Fibroblast of pulmonary artery (primary cell): Measurements from ENCODE around the gene CREM.

Source experiments
- DNase-seq: peaks from one replicate; pipeline ENCODE4 v3.0.0-alpha.2; 2010; ENCODE audit warnings: low read depth
- H3K4me3 ChIP-seq: replicated peaks from 2 replicates; pipeline ENCODE4 v1.5.1; 2011; ENCODE audit warnings: low read depth, mild to moderate bottlenecking, control low read depth, low read length, moderate library complexity
- TF ChIP-seq, protein P1 (sequence below): IDR thresholded peaks from 2 replicates; pipeline ENCODE4 v1.5.1; 2011; ENCODE audit warnings: mild to moderate bottlenecking, control low read depth, low read length, inconsistent platforms; ENCODE audit errors: missing control alignments

CREM gene

DNA sequence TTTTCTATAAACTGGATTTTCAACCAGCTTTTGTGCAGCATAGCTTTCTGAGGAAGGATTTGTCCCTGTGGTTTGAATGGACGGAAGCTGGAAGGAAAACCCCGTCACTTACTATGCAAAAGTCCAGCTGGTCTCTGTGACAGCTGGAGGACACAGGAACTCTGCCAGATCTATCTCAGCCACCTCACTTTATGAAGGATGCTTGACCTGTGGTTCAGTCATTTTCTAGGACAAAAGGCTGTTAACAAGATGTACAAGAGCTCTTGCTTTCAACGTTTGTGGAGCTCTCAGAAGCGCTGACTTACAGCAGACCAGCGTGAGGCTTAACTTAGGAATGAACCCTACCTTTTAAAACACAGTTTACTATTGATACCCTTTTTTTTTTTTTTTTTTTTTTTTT is 90.8 kb downstream of the CREM start:
- TF ChIP-seq, protein P1, sequence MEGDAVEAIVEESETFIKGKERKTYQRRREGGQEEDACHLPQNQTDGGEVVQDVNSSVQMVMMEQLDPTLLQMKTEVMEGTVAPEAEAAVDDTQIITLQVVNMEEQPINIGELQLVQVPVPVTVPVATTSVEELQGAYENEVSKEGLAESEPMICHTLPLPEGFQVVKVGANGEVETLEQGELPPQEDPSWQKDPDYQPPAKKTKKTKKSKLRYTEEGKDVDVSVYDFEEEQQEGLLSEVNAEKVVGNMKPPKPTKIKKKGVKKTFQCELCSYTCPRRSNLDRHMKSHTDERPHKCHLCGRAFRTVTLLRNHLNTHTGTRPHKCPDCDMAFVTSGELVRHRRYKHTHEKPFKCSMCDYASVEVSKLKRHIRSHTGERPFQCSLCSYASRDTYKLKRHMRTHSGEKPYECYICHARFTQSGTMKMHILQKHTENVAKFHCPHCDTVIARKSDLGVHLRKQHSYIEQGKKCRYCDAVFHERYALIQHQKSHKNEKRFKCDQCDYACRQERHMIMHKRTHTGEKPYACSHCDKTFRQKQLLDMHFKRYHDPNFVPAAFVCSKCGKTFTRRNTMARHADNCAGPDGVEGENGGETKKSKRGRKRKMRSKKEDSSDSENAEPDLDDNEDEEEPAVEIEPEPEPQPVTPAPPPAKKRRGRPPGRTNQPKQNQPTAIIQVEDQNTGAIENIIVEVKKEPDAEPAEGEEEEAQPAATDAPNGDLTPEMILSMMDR = no peak
- peak; percentile 44 for DNase-seq
- no peak overlapping the region for H3K4me3 ChIP-seq

DNA sequence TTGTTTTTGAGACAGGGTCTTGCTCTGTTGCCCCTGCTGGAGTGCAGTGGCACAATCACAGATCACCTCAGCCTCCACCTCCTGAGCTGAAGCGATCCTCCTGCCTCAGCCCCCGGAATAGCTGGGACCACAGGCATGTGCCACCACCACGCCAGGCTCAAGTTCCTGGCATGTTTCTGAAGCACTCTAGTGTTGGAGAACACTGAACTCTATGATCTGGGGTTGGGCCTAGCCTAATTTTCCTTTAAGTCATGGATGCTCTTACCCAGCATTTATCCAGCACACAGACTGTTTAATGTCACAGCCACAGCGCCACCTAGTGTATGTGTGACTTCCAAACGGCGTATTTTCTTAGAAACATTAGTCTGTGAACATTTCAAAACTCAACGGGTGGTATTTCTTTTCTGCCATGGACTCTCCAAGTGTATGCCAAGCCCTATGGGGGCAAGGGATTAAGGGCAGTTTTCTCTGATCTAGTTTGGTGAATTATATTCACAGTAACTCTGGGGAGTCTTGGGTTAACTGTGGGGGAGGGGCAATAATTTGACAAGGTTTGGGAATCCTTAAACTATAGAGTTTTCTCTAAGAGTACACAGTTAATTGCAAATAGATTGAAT is 91.8 kb downstream of the CREM start:
- no peak overlapping the region for H3K4me3 ChIP-seq
- TF ChIP-seq, protein P1 = peak; percentile 76
- DNase-seq = peak; percentile 96

DNA sequence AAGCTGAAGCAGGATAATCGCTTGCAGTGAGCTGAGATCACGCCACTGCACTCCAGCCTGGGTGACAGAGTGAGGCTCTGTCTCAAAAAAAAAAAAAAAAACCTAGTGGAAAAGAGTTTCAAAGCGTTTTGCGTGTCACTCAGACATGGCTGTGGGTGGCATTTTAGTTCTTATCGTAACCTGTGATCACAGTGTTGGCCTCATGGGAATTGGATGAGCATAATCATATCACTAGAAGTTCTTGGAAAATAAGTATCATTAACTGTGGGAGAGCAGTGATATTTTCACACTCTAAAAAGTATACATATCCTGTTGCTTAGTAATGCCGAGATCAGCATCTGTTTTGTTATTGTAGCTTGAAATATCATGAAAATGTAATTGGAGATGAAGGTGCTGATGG is 92.6 kb downstream of the CREM start:
- no peak overlapping the region for H3K4me3 ChIP-seq
- DNase-seq = no peak
- TF ChIP-seq, protein P1 = no peak

DNA sequence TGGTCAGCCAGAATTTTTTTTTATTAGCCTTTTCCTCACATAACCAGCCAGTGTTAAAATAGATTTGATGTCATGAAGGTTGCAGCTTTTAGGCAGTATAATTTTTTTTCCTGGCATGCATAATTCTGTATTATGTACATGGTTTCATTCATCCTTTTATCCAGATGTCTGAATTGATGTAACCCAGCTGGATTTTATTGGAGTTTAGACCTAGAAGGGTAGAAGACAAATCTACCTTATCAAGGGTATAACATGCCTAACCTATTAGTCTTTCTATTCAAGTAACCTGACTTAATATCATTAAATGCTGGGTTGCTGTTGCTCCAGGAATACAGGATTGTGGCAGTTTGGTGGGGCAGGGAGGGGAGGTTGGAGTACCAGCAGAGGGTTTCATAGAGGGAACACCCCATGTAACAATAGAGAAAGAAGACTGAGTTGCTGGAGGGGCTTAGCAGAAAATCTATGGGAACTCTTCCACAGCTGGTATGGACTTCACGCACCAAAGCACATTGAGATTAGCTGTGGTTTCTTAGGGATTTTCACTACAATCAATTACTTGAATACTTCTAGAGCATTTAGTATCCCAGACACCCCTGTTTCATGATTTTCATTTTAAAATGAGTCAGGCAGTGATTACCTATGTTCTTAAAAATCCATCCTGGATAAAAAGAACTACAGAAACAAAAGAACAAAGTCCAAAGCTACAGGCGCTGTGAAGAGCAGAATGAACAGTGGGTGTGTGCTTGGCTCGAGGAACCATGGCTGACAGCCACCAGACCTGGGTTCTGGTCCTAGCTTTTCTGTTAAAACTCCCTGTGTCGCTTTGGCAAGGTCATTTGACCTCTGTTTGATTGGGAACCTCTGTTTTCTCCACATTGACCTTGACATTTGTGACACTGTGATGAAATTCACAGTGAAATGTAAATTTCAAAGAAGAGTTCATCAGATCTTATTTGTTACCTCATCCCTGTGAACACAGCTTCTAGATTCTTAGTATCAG is 93.5 kb downstream of the CREM start:
- no peak overlapping the region for H3K4me3 ChIP-seq
- no peak for DNase-seq
- TF ChIP-seq, protein P1 = no peak

DNA sequence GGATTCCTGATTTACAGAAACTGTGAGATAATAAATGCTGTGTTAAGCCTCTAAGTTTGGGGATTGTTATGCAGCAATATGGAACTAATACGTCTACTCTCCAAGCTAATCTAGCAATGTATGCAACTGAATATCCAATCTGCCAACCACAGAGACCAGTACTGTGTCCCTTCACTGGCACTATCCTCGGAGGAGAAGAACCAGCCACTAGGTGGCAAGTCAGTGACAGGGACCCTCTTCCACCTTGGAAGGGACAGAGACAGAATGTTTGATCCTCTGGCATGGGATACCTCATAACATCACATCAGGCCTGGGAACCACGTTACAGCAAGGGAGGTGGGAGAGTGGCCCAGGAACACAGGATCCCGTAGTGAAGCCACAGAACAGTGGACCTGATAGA is 96.4 kb downstream of the CREM start:
- TF ChIP-seq, protein P1 = no peak
- no peak for DNase-seq
- H3K4me3 ChIP-seq = no peak overlapping the region

DNA sequence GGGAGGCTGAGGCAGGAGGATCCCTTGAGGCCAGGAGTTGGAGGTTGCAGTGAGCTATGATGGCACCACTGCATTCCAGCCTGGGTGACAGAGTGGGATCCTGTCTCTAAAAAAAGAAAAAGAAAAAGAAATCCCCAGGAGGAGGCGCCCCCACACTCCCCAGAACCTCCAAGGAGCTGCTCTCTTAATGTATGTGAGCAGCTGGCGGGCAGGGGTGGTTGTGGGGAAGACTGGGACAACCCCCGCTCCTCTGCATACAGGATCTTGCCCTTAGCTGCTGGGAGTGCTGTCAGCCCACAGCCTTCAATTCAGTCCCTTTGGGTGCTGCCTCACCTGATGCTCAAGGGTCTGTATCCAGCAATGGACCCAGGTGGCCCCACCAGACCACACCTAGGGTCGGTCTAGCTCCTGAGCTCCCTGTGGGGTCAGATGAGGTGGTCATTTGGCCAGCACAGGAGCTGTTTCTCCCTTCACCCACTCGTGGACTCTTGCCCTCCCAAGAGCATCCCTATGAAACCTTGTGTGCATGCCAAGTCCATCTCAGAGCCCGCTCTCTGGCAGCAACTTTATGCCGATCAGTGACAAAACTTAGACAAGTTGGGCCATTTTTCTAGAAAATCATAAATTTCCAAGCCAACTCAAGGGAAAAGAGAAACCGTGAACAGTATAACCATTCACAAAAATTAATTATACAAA is 97.5 kb downstream of the CREM start:
- TF ChIP-seq, protein P1 = no peak
- no peak for DNase-seq
- no peak overlapping the region for H3K4me3 ChIP-seq
